ENCODE results near the gene EFNA1. TPM values are rescaled to one million over a fixed set of nuclear protein-coding genes. Genes with fewer than 3 reads are reported as not detected.

EFNA1 gene
- total and polyA plus RNA-seq, 7 donors: 15.5 to 112 (median 22.5) TPM

DNA sequence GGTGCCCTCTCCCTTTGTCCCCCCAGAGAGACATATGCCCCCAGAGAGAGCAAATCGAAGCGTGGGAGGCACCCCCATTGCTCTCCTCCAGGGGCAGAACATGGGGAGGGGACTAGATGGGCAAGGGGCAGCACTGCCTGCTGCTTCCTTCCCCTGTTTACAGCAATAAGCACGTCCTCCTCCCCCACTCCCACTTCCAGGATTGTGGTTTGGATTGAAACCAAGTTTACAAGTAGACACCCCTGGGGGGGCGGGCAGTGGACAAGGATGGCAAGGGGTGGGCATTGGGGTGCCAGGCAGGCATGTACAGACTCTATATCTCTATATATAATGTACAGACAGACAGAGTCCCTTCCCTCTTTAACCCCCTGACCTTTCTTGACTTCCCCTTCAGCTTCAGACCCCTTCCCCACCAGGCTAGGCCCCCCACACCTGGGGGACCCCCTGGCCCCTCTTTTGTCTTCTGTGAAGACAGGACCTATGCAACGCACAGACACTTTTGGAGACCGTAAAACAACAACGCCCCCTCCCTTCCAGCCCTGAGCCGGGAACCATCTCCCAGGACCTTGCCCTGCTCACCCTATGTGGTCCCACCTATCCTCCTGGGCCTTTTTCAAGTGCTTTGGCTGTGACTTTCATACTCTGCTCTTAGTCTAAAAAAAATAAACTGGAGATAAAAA is 40.7 kb upstream of the EFNA1 start:
- DNase-seq: peak; percentile 54
- Histone ChIP-seq H3K27me3 (peaks cover 17 to 25% (median 24%) of the 10 kb centered on the region in 3 donors), H3K27ac (peak overlapping the region in 1 of 4 donors; percentile 46), H3K4me1 (peaks cover 0 to 37% (median 35%) of the 10 kb centered on the region in 4 donors), H3K36me3 (no peaks in the 10 kb centered on the region), H3K4me3 (no peak overlapping the region), H3K9me3 (no peaks in the 10 kb centered on the region)
- intact Hi-C loops (cut with DNase I): no loop called here
- 72 to 76% methylated on average over 8 of the region's 8 CpGs for WGBS, 2 donors
- TF ChIP-seq EP300 (IDR thresholded peaks at IDR 0.05): no peak
- TF ChIP-seq, protein P1, sequence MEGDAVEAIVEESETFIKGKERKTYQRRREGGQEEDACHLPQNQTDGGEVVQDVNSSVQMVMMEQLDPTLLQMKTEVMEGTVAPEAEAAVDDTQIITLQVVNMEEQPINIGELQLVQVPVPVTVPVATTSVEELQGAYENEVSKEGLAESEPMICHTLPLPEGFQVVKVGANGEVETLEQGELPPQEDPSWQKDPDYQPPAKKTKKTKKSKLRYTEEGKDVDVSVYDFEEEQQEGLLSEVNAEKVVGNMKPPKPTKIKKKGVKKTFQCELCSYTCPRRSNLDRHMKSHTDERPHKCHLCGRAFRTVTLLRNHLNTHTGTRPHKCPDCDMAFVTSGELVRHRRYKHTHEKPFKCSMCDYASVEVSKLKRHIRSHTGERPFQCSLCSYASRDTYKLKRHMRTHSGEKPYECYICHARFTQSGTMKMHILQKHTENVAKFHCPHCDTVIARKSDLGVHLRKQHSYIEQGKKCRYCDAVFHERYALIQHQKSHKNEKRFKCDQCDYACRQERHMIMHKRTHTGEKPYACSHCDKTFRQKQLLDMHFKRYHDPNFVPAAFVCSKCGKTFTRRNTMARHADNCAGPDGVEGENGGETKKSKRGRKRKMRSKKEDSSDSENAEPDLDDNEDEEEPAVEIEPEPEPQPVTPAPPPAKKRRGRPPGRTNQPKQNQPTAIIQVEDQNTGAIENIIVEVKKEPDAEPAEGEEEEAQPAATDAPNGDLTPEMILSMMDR (IDR thresholded peaks at IDR 0.05): no peak
- no peak for TF ChIP-seq POLR2AphosphoS5 (IDR thresholded peaks at IDR 0.05)
- TF ChIP-seq POLR2A (IDR thresholded peaks at IDR 0.05): no peak

- no peaks in the 10 kb centered on the region for H3K27me3 ChIP-seq
- H3K9me3 ChIP-seq: no peaks in the 10 kb centered on the region
- intact Hi-C loops (cut with DNase I): loop anchor here (1.0 to 2.0 kb wide), 3 partner anchors 35 to 77 kb away; partner anchors contain the start of genes EFNA1 and SLC50A1
- no peak overlapping the region for H3K27ac ChIP-seq
- H3K4me3 ChIP-seq: no peak overlapping the region
- peaks cover 0 to 29% (median 26%) of the 10 kb centered on the region in 4 donors for H3K4me1 ChIP-seq
- TF ChIP-seq POLR2A (IDR thresholded peaks at IDR 0.05): no peak
- TF ChIP-seq, protein P1 (IDR thresholded peaks at IDR 0.05): peak; percentile 96 to 99 (median 98)
- no peak for TF ChIP-seq POLR2AphosphoS5 (IDR thresholded peaks at IDR 0.05)
- no peak for TF ChIP-seq EP300 (IDR thresholded peaks at IDR 0.05)
- 12 to 28% methylated on average over 29 of the region's 29 CpGs for WGBS, 2 donors
- no peaks in the 10 kb centered on the region for H3K36me3 ChIP-seq
- DNase-seq: peak; percentile 89
Observed at GRCh38 chr1:155091071-155092051, 36.3 kb upstream of the EFNA1 start.

DNA sequence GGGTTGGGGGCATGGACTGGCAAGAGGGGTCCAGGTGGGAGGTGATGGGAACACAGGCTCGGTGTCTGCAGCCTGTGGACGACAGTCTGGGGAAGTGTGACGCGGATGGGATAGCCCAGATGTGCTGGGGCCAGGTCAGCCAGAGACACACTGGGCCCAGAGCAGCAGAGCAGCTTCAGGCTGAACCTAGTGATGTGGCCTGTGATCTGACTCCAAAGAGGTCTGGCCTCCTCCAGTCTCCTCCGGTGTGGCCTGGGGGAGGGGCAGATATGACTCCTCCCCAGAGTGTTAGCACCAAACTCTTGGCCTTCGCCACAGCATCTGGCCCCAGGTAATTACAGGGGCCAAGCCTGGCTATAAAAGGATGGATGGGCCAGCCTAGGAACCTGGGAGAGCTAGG is 35.5 kb upstream of the EFNA1 start:
- Histone ChIP-seq H3K27ac (no peak overlapping the region), H3K27me3 (no peaks in the 10 kb centered on the region), H3K4me3 (no peak overlapping the region), H3K9me3 (no peaks in the 10 kb centered on the region), H3K4me1 (peaks cover 0 to 29% (median 24%) of the 10 kb centered on the region in 4 donors), H3K36me3 (no peaks in the 10 kb centered on the region)
- WGBS, 2 donors: 69 to 85% methylated on average over 6 of the region's 6 CpGs
- TF ChIP-seq POLR2A (IDR thresholded peaks at IDR 0.05): no peak
- no peak for TF ChIP-seq POLR2AphosphoS5 (IDR thresholded peaks at IDR 0.05)
- TF ChIP-seq EP300 (IDR thresholded peaks at IDR 0.05): no peak
- TF ChIP-seq, protein P1 (IDR thresholded peaks at IDR 0.05): no peak
- intact Hi-C loops (cut with DNase I): no loop called here
- no peak for DNase-seq

- 91 to 92% methylated on average over 12 of the region's 12 CpGs for WGBS, 2 donors
Observed at GRCh38 chr1:155092641-155093040, 35.0 kb upstream of the EFNA1 start.

More at GRCh38 chr1:155092641-155093040, 35.0 kb upstream of the EFNA1 start:
- no peaks in the 10 kb centered on the region for H3K27me3 ChIP-seq
- peaks cover 0 to 29% (median 24%) of the 10 kb centered on the region in 4 donors for H3K4me1 ChIP-seq
- H3K4me3 ChIP-seq: no peak overlapping the region
- H3K27ac ChIP-seq: no peak overlapping the region
- intact Hi-C loops (cut with DNase I): no loop called here
- H3K36me3 ChIP-seq: no peaks in the 10 kb centered on the region
- DNase-seq: no peak
- no peaks in the 10 kb centered on the region for H3K9me3 ChIP-seq
- TF ChIP-seq POLR2A (IDR thresholded peaks at IDR 0.05) (no peak), POLR2AphosphoS5 (IDR thresholded peaks at IDR 0.05) (no peak), EP300 (IDR thresholded peaks at IDR 0.05) (no peak)
- TF ChIP-seq, protein P1 (IDR thresholded peaks at IDR 0.05): no peak

All from sigmoid colon (tissue), 7 donors.